ENCODE results near the gene KRTAP7-1.

The KRTAP7-1 gene, protein sequence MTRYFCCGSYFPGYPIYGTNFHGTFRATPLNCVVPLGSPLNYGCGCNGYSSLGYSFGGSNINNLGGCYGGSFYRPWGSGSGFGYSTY

DNA sequence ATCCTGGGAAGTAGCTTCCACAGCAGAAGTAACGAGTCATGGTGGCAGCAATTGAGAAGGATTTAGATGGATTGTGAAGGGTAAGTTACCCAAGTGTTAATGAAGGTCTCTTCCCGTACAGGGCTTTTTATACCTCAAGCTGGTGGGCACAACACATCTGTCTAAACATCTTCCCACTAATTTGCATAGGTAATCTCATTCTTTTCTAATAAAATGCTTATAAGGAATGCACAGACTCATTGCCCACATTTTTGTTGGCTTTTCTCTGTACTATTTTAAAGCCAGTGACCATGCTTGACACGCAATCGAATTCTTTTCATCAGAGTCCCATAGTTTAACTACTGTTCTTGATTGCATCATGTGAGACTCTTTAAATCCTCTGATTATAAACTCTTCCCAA lies at the start of gene KRTAP7-1:
TSS of gene KRTAP7-1 (minus strand) at position 101 of the 400 bp plus-strand sequence. CDS start at position 40, 61 bp downstream.
- no peaks in the 10 kb centered on the region for H3K36me3 ChIP-seq (ENCODE audit: control insufficient read depth, insufficient read depth, low read length)
- no peak within 1 kb of the TSS for H3K27ac ChIP-seq (ENCODE audit: low read depth, low read length)
- H3K9ac ChIP-seq (ENCODE audit: low read length): no peak within 1 kb of the TSS
- H3K4me3 ChIP-seq (ENCODE audit: low read length): no peak within 1 kb of the TSS
- H3K4me1 ChIP-seq (ENCODE audit: control insufficient read depth, insufficient read depth, low read length): no peaks in the 10 kb centered on the region
- H3K27me3 ChIP-seq (ENCODE audit: control insufficient read depth, insufficient read depth, low read length): no peaks in the 10 kb centered on the region

DNA sequence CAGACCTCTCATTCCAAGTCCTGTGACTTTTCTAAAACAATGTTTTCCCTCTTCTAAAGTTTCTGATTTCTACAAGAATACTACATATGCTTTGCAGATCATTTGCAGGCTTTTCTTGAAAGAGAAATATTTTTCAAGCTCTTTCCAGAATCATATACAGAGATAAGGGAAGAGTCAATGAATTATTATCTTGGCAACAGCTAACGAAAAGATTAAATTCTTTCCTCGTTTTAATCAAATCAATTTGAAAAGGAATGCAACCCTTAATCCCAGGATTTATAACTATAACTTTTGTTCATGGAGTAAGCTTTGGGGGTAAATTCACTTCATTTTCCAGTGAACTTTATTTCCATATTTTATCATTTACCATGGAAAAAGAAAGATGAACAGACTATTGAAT lies 45.0 kb upstream of the KRTAP7-1 start:
- H3K4me3 ChIP-seq (ENCODE audit: low read length): no peak overlapping the region
- H3K4me1 ChIP-seq (ENCODE audit: control insufficient read depth, insufficient read depth, low read length): no peaks in the 10 kb centered on the region
- no peaks in the 10 kb centered on the region for H3K27me3 ChIP-seq (ENCODE audit: control insufficient read depth, insufficient read depth, low read length)
- H3K36me3 ChIP-seq (ENCODE audit: control insufficient read depth, insufficient read depth, low read length): no peaks in the 10 kb centered on the region
- no peak overlapping the region for H3K9ac ChIP-seq (ENCODE audit: low read length)
- H3K27ac ChIP-seq (ENCODE audit: low read depth, low read length): no peak overlapping the region

DNA sequence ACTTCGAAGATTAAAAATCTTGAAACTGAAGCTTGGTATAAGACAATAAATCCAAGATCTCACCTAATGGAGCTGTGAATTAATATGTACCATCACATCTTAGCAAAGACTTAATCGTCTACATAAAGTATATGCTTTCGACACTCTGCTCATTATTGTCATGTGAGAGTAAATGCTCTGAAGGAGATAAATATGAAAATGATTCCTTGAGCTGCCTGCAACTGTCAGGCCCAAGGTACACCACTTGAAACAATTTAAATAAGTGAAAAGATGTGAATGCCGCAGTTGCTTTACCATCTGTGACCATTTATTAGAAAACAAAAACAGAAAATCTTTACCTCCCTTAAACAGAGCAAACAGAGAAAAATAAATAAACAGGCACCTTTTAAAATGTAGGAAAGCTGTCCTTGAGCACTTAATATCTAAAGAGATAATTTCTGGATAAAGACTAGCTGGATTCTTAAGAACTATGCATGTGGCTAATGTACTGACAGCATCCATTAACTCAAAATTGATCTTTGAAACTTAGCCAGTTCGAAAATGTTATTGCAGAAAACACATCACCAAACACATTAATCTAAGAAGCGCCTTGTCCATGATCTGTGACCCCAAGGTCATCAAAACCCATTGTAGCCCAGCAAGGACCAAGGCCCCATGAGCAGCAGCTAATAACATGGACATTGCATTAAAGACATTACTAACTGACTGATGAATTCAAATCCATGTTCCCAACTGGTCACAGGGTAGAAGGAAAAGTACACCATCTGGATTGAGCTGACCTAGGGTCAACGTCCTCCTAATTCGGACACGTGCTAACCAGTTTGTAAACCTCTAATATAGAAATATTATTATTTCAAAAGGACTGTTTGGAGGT lies 18.3 kb upstream of the KRTAP7-1 start:
- Histone ChIP-seq H3K36me3 (ENCODE audit: control insufficient read depth, insufficient read depth, low read length) (no peaks in the 10 kb centered on the region), H3K4me3 (ENCODE audit: low read length) (no peak overlapping the region)

DNA sequence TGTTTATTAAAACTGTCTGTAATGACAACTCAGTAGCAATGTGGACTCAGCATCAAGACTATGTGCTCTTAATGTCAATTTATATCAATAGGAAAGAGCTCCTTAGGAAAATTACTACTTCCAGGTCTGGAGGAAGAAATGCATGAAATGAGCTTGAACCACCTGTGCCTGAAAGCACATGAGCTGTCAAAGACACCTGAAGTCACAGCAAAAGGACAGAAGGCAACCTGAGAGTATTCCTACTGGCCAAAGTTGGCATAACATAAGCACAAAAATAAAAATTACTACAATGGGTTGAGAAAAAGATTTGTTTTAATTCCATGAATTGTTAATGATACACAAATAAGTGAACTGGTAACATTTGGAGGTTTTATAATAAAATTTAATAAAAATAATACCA lies 13.4 kb upstream of the KRTAP7-1 start:
- no peak overlapping the region for H3K9ac ChIP-seq (ENCODE audit: low read length)
- no peak overlapping the region for H3K4me3 ChIP-seq (ENCODE audit: low read length)
- H3K4me1 ChIP-seq (ENCODE audit: control insufficient read depth, insufficient read depth, low read length): no peaks in the 10 kb centered on the region
- no peak overlapping the region for H3K27ac ChIP-seq (ENCODE audit: low read depth, low read length)
- H3K27me3 ChIP-seq (ENCODE audit: control insufficient read depth, insufficient read depth, low read length): no peaks in the 10 kb centered on the region
- H3K36me3 ChIP-seq (ENCODE audit: control insufficient read depth, insufficient read depth, low read length): no peaks in the 10 kb centered on the region

More for the DNA sequence above, 18.3 kb upstream of the KRTAP7-1 start:
- no peak overlapping the region for H3K9ac ChIP-seq (ENCODE audit: low read length)
- H3K27ac ChIP-seq (ENCODE audit: low read depth, low read length): no peak overlapping the region
- no peaks in the 10 kb centered on the region for H3K4me1 ChIP-seq (ENCODE audit: control insufficient read depth, insufficient read depth, low read length)
- no peaks in the 10 kb centered on the region for H3K27me3 ChIP-seq (ENCODE audit: control insufficient read depth, insufficient read depth, low read length)

DNA sequence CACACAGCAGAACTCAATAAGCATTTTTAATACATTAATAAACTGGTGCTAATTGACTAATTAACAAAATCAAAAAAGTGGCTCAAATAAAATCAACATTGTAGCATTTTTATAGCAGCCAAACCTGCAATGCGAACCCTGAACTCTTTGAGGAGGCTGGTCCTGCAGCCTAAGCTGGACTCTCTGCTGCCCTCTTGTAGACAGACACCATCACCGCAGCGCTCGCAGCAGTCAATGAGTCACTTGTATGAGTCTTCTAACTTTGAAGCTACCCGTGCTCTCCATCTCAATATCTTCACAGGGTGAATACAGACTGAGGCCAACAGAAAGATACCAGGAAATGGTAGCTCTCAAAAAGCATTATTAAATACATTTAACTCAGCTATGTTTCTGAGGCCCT lies 9.7 kb upstream of the KRTAP7-1 start:
- H3K36me3 ChIP-seq (ENCODE audit: control insufficient read depth, insufficient read depth, low read length): no peaks in the 10 kb centered on the region
- H3K27ac ChIP-seq (ENCODE audit: low read depth, low read length): no peak overlapping the region
- H3K4me3 ChIP-seq (ENCODE audit: low read length): no peak overlapping the region
- H3K27me3 ChIP-seq (ENCODE audit: control insufficient read depth, insufficient read depth, low read length): no peaks in the 10 kb centered on the region
- no peak overlapping the region for H3K9ac ChIP-seq (ENCODE audit: low read length)
- no peaks in the 10 kb centered on the region for H3K4me1 ChIP-seq (ENCODE audit: control insufficient read depth, insufficient read depth, low read length)

DNA sequence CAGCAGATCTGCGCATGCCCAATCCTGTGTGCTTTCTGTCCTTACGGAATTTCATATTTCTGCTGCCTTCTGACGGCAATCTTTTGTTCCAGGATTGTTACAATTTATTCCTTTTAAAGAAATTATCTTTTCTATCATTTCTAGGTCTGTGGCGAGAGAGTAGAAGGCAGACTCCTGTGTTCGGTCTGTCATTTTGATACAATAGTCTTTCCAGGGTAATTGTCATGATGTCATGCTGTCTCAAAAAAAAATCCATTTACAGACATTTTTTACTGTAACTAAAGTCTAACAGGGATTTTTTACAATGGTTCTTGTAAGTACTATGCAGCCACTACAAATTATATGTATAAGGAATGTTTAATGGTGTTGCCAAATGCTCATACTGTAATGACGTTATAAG lies 9.0 kb upstream of the KRTAP7-1 start:
- no peaks in the 10 kb centered on the region for H3K36me3 ChIP-seq (ENCODE audit: control insufficient read depth, insufficient read depth, low read length)
- H3K9ac ChIP-seq (ENCODE audit: low read length): no peak overlapping the region

DNA sequence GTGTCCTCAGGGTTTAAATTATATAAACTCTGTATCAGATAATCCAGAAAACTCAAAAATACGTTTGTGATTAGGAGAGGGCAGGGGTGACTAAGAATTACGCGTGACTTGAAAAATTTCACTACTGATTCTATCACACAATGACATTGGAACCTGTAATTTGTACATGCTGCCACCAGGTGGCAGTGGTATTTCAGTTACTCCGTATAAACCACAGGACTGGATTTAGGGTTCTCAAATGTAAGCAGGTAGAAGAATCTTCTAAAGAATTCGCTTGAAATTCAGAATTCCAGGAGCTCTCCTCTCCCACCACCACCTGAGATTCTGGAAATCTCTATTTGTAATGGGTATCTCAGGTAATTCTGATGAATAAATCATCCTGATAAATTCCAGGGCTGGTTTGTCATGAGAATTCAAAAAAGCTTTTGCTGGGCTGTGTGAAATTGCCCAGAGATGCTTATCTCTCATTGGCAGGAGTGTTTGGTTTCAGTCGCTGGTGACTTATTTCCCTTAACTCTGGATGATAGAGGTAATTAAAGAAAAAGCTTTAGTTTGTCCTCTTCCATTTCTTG lies 1.7 kb upstream of the KRTAP7-1 start:
- H3K27ac ChIP-seq (ENCODE audit: low read depth, low read length): no peak overlapping the region
- no peak overlapping the region for H3K9ac ChIP-seq (ENCODE audit: low read length)
- no peaks in the 10 kb centered on the region for H3K27me3 ChIP-seq (ENCODE audit: control insufficient read depth, insufficient read depth, low read length)
- H3K36me3 ChIP-seq (ENCODE audit: control insufficient read depth, insufficient read depth, low read length): no peaks in the 10 kb centered on the region
- no peaks in the 10 kb centered on the region for H3K4me1 ChIP-seq (ENCODE audit: control insufficient read depth, insufficient read depth, low read length)
- no peak overlapping the region for H3K4me3 ChIP-seq (ENCODE audit: low read length)

More for the DNA sequence above, 9.0 kb upstream of the KRTAP7-1 start:
- H3K27ac ChIP-seq (ENCODE audit: low read depth, low read length): no peak overlapping the region
- no peaks in the 10 kb centered on the region for H3K27me3 ChIP-seq (ENCODE audit: control insufficient read depth, insufficient read depth, low read length)
- H3K4me1 ChIP-seq (ENCODE audit: control insufficient read depth, insufficient read depth, low read length): no peaks in the 10 kb centered on the region
- H3K4me3 ChIP-seq (ENCODE audit: low read length): no peak overlapping the region

DNA sequence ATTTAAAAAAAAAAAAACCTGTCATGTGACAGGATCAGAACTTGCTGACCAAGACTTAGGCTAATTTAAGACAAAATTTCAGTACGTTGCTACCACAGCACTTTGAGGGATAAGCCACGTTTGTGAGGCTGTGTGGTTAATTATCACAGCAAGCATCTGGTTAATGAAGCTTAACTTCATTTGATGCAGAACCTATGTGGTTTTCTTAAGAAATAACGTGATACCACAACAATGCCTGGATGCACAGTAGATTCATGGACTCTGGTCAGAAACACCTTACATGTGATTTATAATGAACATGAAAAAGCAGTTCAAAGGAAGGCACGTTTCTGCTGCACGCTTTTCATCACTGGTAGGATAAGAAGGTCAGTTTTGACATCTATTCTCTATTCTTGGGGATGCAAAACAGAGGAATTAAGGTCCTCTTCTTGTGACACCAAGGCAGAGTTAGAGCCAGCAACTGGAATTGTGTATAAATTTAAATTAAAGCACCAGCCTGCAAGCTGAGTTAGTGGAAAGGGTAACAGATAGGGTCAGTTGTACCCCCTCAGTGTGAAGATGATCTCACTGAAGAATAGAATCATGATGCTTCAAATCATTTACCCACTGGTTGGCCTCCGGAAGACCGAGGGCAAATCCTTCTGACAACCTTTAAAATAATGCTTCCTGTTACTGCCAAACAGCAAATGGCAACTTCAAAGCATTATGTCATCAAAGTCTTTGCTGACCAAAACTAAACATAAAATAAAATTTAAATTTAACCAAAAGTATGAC lies 10.5 kb downstream of the KRTAP7-1 start:
- no peaks in the 10 kb centered on the region for H3K36me3 ChIP-seq (ENCODE audit: control insufficient read depth, insufficient read depth, low read length)
- H3K4me3 ChIP-seq (ENCODE audit: low read length): no peak overlapping the region
- no peak overlapping the region for H3K9ac ChIP-seq (ENCODE audit: low read length)

DNA sequence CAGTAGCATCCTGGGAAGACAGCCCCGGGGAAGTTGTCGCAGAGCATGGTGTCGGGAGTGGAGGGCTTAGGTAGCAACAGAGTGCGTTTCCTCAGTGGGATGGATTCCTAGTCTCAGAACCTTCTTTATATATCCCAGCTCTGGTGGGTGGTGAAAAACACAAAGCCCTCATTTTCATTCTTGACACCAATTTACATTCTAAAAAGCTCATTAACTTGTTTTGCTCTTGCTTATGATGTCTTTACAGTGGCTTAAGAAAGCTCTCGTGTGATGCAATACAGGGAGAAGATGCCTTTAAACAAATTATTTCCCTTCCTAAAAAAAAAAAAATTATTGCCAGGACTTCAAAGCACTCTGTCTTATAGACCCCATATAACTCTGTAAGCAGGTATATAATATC lies 16.4 kb downstream of the KRTAP7-1 start, which contains the start of gene KRTAP8-1:
TSS of gene KRTAP8-1 (minus strand) at position 101 of the 400 bp plus-strand sequence. CDS start at position 47, 54 bp downstream.
- Histone ChIP-seq H3K27me3 (ENCODE audit: control insufficient read depth, insufficient read depth, low read length) (no peaks in the 10 kb centered on the region), H3K4me1 (ENCODE audit: control insufficient read depth, insufficient read depth, low read length) (no peaks in the 10 kb centered on the region), H3K27ac (ENCODE audit: low read depth, low read length) (no peak within 1 kb of the TSS), H3K4me3 (ENCODE audit: low read length) (no peak within 1 kb of the TSS), H3K36me3 (ENCODE audit: control insufficient read depth, insufficient read depth, low read length) (no peaks in the 10 kb centered on the region), H3K9ac (ENCODE audit: low read length) (no peak within 1 kb of the TSS)

More for the DNA sequence above, 10.5 kb downstream of the KRTAP7-1 start:
- Histone ChIP-seq H3K27ac (ENCODE audit: low read depth, low read length) (no peak overlapping the region), H3K27me3 (ENCODE audit: control insufficient read depth, insufficient read depth, low read length) (no peaks in the 10 kb centered on the region), H3K4me1 (ENCODE audit: control insufficient read depth, insufficient read depth, low read length) (no peaks in the 10 kb centered on the region)

DNA sequence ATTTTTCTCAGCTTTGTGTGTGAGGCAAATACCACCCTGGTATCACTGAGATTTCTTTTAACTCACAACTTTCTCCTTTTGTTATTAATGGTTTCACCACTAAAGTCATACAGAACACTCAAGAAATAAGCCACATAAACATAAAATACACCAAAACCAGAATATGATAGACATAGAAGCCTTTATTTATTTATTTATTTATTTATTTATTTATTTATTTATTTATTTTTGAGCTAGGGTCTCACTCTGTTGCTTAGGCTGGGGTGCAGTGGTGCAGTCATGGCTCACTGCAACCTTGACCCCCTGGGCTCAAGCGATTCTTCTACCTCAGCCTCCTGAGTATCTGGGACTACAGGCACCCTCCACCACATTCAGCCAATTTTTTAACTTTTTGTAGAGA lies 29.0 kb downstream of the KRTAP7-1 start:
- Histone ChIP-seq H3K4me1 (ENCODE audit: control insufficient read depth, insufficient read depth, low read length) (no peaks in the 10 kb centered on the region), H3K4me3 (ENCODE audit: low read length) (no peak overlapping the region), H3K36me3 (ENCODE audit: control insufficient read depth, insufficient read depth, low read length) (no peaks in the 10 kb centered on the region), H3K9ac (ENCODE audit: low read length) (no peak overlapping the region), H3K27ac (ENCODE audit: low read depth, low read length) (no peak overlapping the region), H3K27me3 (ENCODE audit: control insufficient read depth, insufficient read depth, low read length) (no peaks in the 10 kb centered on the region)

DNA sequence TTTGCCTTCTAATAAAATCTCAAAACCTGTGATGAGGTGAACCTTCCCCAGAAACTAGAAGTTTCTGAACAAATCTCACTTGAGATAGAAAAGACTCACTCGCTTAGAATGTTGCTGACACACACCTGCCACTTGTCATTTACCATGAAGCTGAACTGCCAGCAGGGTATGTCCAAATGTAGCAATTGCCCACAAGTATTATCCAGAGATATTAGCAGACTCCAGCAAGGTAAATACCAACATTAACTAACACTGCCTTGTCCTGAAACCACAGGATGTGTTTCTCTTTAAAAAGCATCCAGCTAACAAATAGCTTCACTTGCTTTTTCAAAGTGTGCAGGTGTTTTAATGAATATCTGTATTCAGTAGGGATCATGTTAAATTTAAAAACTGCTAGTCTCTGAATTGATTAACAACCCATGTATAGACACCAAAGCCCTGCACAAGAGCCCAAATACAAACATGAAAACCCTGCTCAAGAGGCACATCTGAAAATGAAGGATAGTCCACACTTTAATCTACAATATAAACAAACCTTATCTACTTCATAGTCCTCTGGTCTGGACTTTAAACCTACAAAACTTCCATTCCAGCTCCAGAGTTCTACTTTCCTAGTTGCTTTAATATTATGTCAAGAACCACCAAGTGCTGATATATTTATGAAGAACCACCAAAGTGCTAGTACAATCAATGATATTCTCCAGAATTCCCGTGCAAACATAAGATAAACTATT lies 35.8 kb downstream of the KRTAP7-1 start:
- Histone ChIP-seq H3K9ac (ENCODE audit: low read length) (no peak overlapping the region), H3K27ac (ENCODE audit: low read depth, low read length) (no peak overlapping the region), H3K36me3 (ENCODE audit: control insufficient read depth, insufficient read depth, low read length) (no peaks in the 10 kb centered on the region), H3K4me1 (ENCODE audit: control insufficient read depth, insufficient read depth, low read length) (no peaks in the 10 kb centered on the region), H3K27me3 (ENCODE audit: control insufficient read depth, insufficient read depth, low read length) (no peaks in the 10 kb centered on the region), H3K4me3 (ENCODE audit: low read length) (no peak overlapping the region)

DNA sequence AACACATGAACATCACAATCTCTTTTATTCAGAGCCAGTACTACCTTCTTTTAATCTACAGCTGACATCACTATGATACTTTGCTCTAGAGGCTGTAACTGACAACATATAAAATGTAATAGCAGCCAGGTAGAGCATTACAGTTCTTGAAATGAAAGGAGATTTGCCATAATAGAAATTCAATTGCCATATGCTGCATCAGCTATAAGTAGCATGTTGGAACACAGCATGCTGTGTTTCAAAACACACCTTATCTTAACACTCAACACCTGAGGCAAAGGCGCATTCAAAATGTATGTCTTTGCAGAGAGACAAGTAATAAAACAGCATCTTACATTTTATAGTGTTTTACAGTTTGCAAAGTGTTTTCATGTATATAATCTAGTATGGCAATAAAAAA lies 50.3 kb downstream of the KRTAP7-1 start:
- H3K27me3 ChIP-seq (ENCODE audit: control insufficient read depth, insufficient read depth, low read length): no peaks in the 10 kb centered on the region
- H3K4me1 ChIP-seq (ENCODE audit: control insufficient read depth, insufficient read depth, low read length): no peaks in the 10 kb centered on the region
- no peak overlapping the region for H3K27ac ChIP-seq (ENCODE audit: low read depth, low read length)
- no peaks in the 10 kb centered on the region for H3K36me3 ChIP-seq (ENCODE audit: control insufficient read depth, insufficient read depth, low read length)
- H3K9ac ChIP-seq (ENCODE audit: low read length): no peak overlapping the region
- no peak overlapping the region for H3K4me3 ChIP-seq (ENCODE audit: low read length)
